LHCN-M2 (cell line): ENCODE data around the gene PTMS. TPM values are rescaled to one million over a fixed set of nuclear protein-coding genes. Genes with fewer than 3 reads are reported as not detected.
"Not testable (repeated sequence)": the region's sequence is repeated elsewhere in the genome, so short reads cannot be mapped to it uniquely, and the experiment has no call there.

ENCODE experiments used
- DNase-seq: peaks from one replicate; pipeline ENCODE4 v3.0.0-alpha.2; 2012; ENCODE audit warnings: low read depth
- polyA plus RNA-seq: library from polyadenylated mRNA; unstranded; fragments of >200 nt; gene quantifications from one replicate; pipeline ENCODE4 v1.2.1, GENCODE V29; 2012; ENCODE audit warnings: missing spikeins
- total RNA-seq: library from RNA; depleted of rRNA; stranded (reverse); fragments of >200 nt; gene quantifications from 2 replicates; pipeline ENCODE4 v1.2.3, GENCODE V29; 2014; rRNA removed

The PTMS gene
- 244 and 318 TPM in 2 replicates for total RNA-seq
- 794 TPM for polyA plus RNA-seq

GRCh38 chr12:6765634-6766581 is at the start of gene PTMS:
TSS of gene PTMS (plus strand) at chr12:6766363. CDS start at chr12:6766706, 343 bp downstream.
- DNase-seq = peak; percentile 86

GRCh38 chr12:6716874-6717437 is 49.2 kb upstream of the PTMS start:
- no peak for DNase-seq

GRCh38 chr12:6722863-6723262 is 43.3 kb upstream of the PTMS start:
- DNase-seq = no peak

GRCh38 chr12:6723607-6724408 is 42.4 kb upstream of the PTMS start, which contains the start of gene COPS7A:
TSS of gene COPS7A (plus strand) at chr12:6724046. CDS start at chr12:6724657, 611 bp downstream.
- peak; percentile 98 for DNase-seq

GRCh38 chr12:6724409-6724797 is 41.8 kb upstream of the PTMS start:
- no peak for DNase-seq

GRCh38 chr12:6725350-6725749 is 40.8 kb upstream of the PTMS start:
- no peak for DNase-seq

GRCh38 chr12:6729186-6729585 is 37.0 kb upstream of the PTMS start:
- no peak for DNase-seq

GRCh38 chr12:6730169-6730568 is 36.0 kb upstream of the PTMS start:
- no peak for DNase-seq

GRCh38 chr12:6734506-6735387 is 31.4 kb upstream of the PTMS start:
- DNase-seq = no peak

GRCh38 chr12:6735448-6736191 is 30.5 kb upstream of the PTMS start:
- peak; percentile 77 for DNase-seq

GRCh38 chr12:6736754-6737153 is 29.4 kb upstream of the PTMS start:
- no peak for DNase-seq

GRCh38 chr12:6742080-6742479 is 24.1 kb upstream of the PTMS start:
- DNase-seq = not testable (repeated sequence)

GRCh38 chr12:6742834-6743233 is 23.3 kb upstream of the PTMS start:
- DNase-seq = no peak

- DNase-seq = not testable (repeated sequence)
Measured at GRCh38 chr12:6743300-6743699, 22.9 kb upstream of the PTMS start.

- DNase-seq = no peak
Measured at GRCh38 chr12:6745741-6746525, 20.2 kb upstream of the PTMS start.

GRCh38 chr12:6747216-6747615 is 18.9 kb upstream of the PTMS start:
- DNase-seq = no peak

GRCh38 chr12:6748761-6749160 is 17.4 kb upstream of the PTMS start:
- DNase-seq = no peak

- DNase-seq = no peak
Measured at GRCh38 chr12:6750506-6750905, 15.7 kb upstream of the PTMS start.

- DNase-seq = no peak
Measured at GRCh38 chr12:6751767-6752166, 14.4 kb upstream of the PTMS start.
